Tibial nerve (tissue), 3 donors: ENCODE results near the gene GMPR2.

Source experiments
- POLR2A ChIP-seq, 2 donors: fragments of 450-650 bp; IDR thresholded peaks; one replicate each; pipeline ENCODE4 v1.6.1; 2017; ENCODE audit warnings: antibody characterized with exemption in 2 of 2, mild to moderate bottlenecking in 2 of 2, moderate library complexity in 2 of 2
- TF ChIP-seq, protein P1 (sequence below), 5 experiments: fragments of 200-600 bp in 3 of 5; fragments of 450-650 bp in 2 of 5; sonication (generic) in 3 of 5; IDR thresholded peaks; one replicate each; pipeline ENCODE4 v1.5.1; 2016 to 2019; ENCODE audit warnings: antibody characterized with exemption in 5 of 5, mild to moderate bottlenecking in 3 of 5, moderate library complexity in 2 of 5

- TF ChIP-seq, protein P1, sequence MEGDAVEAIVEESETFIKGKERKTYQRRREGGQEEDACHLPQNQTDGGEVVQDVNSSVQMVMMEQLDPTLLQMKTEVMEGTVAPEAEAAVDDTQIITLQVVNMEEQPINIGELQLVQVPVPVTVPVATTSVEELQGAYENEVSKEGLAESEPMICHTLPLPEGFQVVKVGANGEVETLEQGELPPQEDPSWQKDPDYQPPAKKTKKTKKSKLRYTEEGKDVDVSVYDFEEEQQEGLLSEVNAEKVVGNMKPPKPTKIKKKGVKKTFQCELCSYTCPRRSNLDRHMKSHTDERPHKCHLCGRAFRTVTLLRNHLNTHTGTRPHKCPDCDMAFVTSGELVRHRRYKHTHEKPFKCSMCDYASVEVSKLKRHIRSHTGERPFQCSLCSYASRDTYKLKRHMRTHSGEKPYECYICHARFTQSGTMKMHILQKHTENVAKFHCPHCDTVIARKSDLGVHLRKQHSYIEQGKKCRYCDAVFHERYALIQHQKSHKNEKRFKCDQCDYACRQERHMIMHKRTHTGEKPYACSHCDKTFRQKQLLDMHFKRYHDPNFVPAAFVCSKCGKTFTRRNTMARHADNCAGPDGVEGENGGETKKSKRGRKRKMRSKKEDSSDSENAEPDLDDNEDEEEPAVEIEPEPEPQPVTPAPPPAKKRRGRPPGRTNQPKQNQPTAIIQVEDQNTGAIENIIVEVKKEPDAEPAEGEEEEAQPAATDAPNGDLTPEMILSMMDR (IDR thresholded peaks at IDR 0.05): no peak
- TF ChIP-seq POLR2A (IDR thresholded peaks at IDR 0.05): no peak
Measured at GRCh38 chr14:24256960-24257359, 24.2 kb downstream of the GMPR2 start.
